ENCODE results near the gene TSPAN18.
A peak's percentile ranks its signal among the peaks of the same experiment; 100 is the strongest.

The TSPAN18 gene

GRCh38 chr11:44948155-44948554, 221.4 kb downstream of the TSPAN18 start:
- DNase-seq: no peak

- DNase-seq: no peak
Observed at GRCh38 chr11:44949160-44950030, 222.6 kb downstream of the TSPAN18 start.

GRCh38 chr11:44950031-44950624, 223.4 kb downstream of the TSPAN18 start:
- DNase-seq: no peak

- DNase-seq: peak; percentile 20 to 46 (median 27)
Observed at GRCh38 chr11:44950625-44951476, 224.1 kb downstream of the TSPAN18 start, which contains the start of gene TP53I11. TP53I11 (minus strand) TSS chr11:44950883; CDS start chr11:44938335, 12,548 bp downstream.

- no peak for DNase-seq
Observed at GRCh38 chr11:44952082-44952481, 225.3 kb downstream of the TSPAN18 start.

- no peak for DNase-seq
Observed at GRCh38 chr11:44952500-44953260, 225.9 kb downstream of the TSPAN18 start.

- no peak for DNase-seq
Observed at GRCh38 chr11:44954051-44954906, 227.5 kb downstream of the TSPAN18 start.

GRCh38 chr11:44955015-44955738, 228.4 kb downstream of the TSPAN18 start:
- no peak for DNase-seq

GRCh38 chr11:44957040-44957515, 230.3 kb downstream of the TSPAN18 start:
- DNase-seq: no peak

- DNase-seq: no peak
Observed at GRCh38 chr11:44957776-44958564, 231.2 kb downstream of the TSPAN18 start.

GRCh38 chr11:44959064-44959463, 232.3 kb downstream of the TSPAN18 start:
- DNase-seq: no peak

- no peak for DNase-seq
Observed at GRCh38 chr11:44960200-44960845, 233.6 kb downstream of the TSPAN18 start.

- no peak for DNase-seq
Observed at GRCh38 chr11:44962464-44962863, 235.7 kb downstream of the TSPAN18 start.

- no peak for DNase-seq
Observed at GRCh38 chr11:44963136-44963535, 236.4 kb downstream of the TSPAN18 start.

- no peak for DNase-seq
Observed at GRCh38 chr11:44963948-44964347, 237.2 kb downstream of the TSPAN18 start.

GRCh38 chr11:44964526-44965209, 237.9 kb downstream of the TSPAN18 start:
- DNase-seq: no peak

- no peak for DNase-seq
Observed at GRCh38 chr11:44966694-44967093, 239.9 kb downstream of the TSPAN18 start.

- no peak for DNase-seq
Observed at GRCh38 chr11:44967930-44968496, 241.3 kb downstream of the TSPAN18 start.

All from T-helper 1 cell (primary cell).